NT2/D1 (cell line): Measurements from ENCODE around the gene PNRC1.

Source experiments
- SUZ12 ChIP-seq: IDR thresholded peaks from 2 replicates; pipeline ENCODE4 v1.6.1; 2011; ENCODE audit not compliant: insufficient read length, insufficient read depth; ENCODE audit errors: extremely low read depth
- YY1 ChIP-seq: IDR thresholded peaks from 2 replicates; pipeline ENCODE4 v1.6.1; 2011; ENCODE audit not compliant: insufficient read length, insufficient read depth

- TF ChIP-seq YY1 (no peak), SUZ12 (no peak)
Observed at GRCh38 chr6:89048985-89049384, 31.6 kb upstream of the PNRC1 start.
